NCI-H774 (cell line): ENCODE measurements around the gene CAPN13.
"Not testable (repeated sequence)": the region's sequence is repeated elsewhere in the genome, so short reads cannot be mapped to it uniquely, and the experiment has no call there.

Source experiments
- DNase-seq: peaks from one replicate; lab custom pipeline; 2025; lab: John Stamatoyannopoulos, UW

CAPN13 gene

GRCh38 chr2:30705056-30705455 is 102.2 kb downstream of the CAPN13 start:
- DNase-seq: no peak

GRCh38 chr2:30704309-30705020 is 102.8 kb downstream of the CAPN13 start:
- DNase-seq: no peak

DNA sequence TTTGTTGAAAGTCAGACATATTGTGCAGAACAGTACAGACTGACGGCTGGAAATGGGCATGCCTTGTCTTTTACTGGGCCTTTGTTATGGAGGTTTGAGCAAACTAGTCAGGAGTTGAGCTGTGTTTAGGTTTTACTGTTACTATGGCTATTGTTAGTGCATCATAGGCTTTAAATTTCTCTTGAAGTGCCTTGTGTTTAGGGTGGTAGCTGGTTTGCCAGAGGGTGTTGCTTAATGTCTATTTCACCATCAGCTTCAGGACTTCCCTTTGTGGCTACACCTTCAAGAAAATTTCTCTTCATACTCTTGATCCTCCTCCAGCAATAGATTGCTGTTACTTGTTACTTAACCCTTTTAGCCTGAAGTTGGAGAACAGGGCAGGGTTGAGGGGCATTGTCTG is 104.6 kb downstream of the CAPN13 start:
- no peak for DNase-seq

DNA sequence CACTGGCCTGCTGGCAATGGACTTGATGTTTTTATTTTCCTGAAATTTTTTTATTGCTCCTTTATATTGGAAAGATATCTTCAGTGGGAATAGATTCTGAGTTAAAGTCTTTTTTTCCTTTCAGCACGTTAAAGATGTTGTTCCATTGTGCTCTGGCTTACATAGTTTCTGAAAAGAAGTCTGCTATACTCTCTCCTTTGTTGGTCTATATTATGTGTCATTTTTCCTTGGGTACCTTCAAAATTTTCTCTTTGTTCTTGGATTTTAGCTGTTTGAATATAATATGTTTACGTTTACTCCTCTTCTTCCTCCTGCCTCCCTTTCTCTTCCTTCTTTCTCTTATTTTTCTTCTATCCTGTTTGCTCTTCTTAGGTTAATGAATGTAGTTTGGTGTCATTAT is 105.5 kb downstream of the CAPN13 start:
- no peak for DNase-seq

GRCh38 chr2:30697242-30698103 is 109.8 kb downstream of the CAPN13 start:
- not testable (repeated sequence) for DNase-seq

GRCh38 chr2:30695749-30696148 is 111.5 kb downstream of the CAPN13 start:
- no peak for DNase-seq

- no peak for DNase-seq
Observed at GRCh38 chr2:30694286-30695055, 112.8 kb downstream of the CAPN13 start.

DNA sequence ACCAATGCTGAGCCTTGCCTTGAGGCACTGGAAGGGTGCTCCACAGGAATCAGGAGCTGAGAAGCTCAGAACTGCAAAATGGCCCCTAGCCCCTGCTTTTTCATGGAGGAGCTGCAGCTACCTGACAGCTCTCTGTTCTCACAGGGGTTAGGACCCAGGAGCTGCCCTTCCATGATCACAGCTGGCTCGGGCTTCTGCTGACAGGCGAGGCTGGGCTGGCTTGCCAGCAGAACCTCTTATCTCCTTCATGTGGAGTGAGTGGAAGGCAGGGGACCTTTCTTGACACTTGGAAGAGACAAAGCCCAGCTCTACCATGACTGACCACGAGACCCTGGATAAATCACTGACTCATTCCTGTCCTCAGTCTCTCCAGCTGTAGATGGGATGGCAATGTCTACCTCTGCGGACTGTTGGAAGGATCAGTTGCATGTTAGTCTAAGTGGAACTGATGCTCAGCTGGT is 113.4 kb downstream of the CAPN13 start:
- no peak for DNase-seq

DNA sequence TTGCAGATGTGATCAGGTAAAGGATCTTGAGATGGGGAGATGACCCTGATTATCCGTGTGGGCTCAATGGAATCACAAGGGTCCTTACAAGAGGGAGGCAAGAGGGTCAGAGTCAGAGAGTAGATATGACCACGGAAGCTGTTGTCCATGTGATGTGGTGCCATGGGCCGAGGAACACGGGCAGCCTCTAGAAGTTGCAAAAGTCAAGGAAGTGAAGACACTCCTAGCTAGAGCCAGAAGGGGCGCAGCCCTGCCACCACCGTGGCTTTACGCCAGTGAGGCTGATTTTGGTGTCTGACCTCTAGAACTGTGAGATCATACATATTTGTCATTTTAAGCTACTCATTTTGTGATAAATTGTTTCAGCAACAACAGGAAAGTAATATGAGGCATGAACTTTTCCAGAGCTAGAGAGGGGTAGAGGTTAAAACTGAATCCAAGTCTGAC is 114.4 kb downstream of the CAPN13 start:
- DNase-seq: no peak

- no peak for DNase-seq
Observed at GRCh38 chr2:30691948-30692828, 115.1 kb downstream of the CAPN13 start.

GRCh38 chr2:30691091-30691947 is 115.9 kb downstream of the CAPN13 start:
- no peak for DNase-seq

- DNase-seq: no peak
Observed at GRCh38 chr2:30690126-30690561, 117.1 kb downstream of the CAPN13 start.

DNA sequence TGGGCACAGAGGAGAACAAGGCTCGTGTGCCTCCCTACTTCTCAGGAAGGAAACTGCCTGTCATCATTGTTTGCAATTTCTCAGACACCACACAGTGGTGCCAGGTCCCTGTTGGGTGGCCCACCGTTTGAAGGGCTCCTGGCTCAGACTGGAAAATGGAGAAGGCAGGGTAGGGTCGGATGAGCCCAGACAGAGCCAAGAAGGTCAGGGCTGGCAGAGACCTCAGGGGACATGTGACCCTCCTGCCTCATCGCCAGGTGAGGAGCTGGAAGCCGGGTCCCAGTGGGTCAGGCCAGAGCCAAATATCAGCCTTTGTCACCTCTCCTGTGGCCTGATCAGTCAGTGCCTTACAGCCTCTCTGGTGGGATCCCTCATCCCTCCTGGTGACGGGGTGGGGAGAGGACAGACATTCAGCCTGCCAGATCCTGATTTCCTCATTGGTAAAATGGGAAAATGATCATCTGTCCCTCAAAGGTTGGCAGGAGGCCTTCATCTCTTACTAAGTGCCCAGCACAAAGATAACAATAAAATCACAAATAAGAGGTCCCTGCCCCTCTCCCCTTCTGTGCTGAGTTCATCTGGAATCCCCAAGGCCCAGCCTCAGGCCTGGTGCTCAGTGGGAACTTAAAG is 117.6 kb downstream of the CAPN13 start:
- DNase-seq: no peak

DNA sequence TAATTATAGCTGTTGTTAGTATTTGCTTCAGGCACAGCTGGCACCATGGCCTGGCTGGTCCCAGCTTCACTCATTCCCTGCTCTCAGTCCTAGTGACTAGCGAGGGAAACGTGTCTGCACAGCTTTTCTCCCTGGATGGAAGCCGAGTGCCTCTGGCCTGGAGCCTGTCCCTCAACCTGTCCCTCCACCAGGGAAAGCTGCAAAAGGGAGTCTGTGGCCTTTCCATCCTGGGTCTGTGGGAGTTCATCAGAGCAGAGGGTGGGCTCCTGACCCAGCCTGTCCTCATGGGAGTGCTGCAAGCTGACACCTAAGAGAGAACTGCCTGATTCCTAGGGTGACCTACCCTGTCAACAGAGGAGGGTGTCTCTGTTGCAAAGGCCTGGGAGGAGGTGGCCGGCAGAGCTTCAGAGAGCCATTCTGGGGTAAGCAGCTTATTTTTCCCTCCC is 118.3 kb downstream of the CAPN13 start:
- DNase-seq: peak; percentile 25

GRCh38 chr2:30686669-30687068 is 120.6 kb downstream of the CAPN13 start:
- no peak for DNase-seq

GRCh38 chr2:30686000-30686399 is 121.2 kb downstream of the CAPN13 start:
- DNase-seq: peak; percentile 85

DNA sequence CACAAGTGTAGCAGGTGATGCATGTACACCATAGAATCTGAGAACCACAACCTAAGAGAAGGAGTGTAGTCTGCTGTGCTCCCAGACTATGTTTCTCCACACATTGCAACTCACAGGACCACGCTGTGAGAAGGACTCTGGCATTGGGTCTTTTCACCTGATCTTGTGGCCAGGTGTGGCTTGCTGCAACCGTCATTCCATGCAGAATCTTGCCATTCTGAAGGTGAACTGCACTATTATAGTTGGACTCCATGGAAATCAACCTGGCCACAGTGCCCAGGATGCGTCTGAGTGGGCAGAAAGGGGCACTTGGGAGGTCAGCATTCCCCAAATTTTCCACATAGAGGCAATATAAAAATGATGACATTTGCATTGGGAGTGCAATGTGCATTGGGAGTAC is 122.2 kb downstream of the CAPN13 start:
- no peak for DNase-seq

DNA sequence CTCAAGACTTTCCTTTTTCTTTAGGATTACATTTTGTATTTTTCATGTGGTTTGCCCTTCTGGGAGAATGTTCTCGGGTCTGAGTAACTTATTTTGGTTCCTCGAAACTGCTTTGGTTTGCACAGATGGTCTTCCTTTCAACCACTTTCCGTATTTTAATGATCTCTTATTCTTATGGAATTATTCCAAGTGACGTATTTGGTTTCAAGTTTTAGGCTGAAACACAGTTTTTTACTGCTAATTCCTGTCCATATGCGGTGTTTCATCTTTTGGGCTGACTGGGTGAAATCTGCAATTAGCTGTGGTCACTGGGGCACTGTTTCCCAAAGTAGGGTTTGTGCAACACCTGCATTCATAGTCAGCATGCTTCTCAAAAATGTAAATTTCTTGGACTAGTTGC is 122.7 kb downstream of the CAPN13 start:
- no peak for DNase-seq

- no peak for DNase-seq
Observed at GRCh38 chr2:30684026-30684425, 123.2 kb downstream of the CAPN13 start.
